Activated T-cell treated with anti-CD3 and anti-CD28 coated beads, Interleukin-2, amount 50 U/mL, for 24 hours (primary cell): ENCODE results near the gene AMN1.
"Not testable (repeated sequence)": the region's sequence is repeated elsewhere in the genome, so short reads cannot be mapped to it uniquely, and the experiment has no call there.

Experiments used
- DNase-seq: peaks from one replicate; pipeline ENCODE4 v3.0.0-alpha.2; 2020
- H3K27ac Mint-ChIP-seq: 2 replicates; pipeline ENCODE4 v1.8.0; 2020; ENCODE audit warnings: mild to moderate bottlenecking, mixed read lengths
- H3K27me3 Mint-ChIP-seq: 2 replicates; pipeline ENCODE4 v1.8.0; 2020; ENCODE audit warnings: mixed read lengths
- H3K36me3 Mint-ChIP-seq: 2 replicates; pipeline ENCODE4 v1.8.0; 2020; ENCODE audit warnings: low read depth, mixed read lengths
- H3K4me1 Mint-ChIP-seq: 2 replicates; pipeline ENCODE4 v1.8.0; 2020; ENCODE audit warnings: low read depth, mixed read lengths
- H3K4me3 Mint-ChIP-seq: 2 replicates; pipeline ENCODE4 v1.8.0; 2020; ENCODE audit warnings: mild to moderate bottlenecking, moderate library complexity, mixed read lengths
- H3K9me3 Mint-ChIP-seq: 2 replicates; pipeline ENCODE4 v1.8.0; 2020; ENCODE audit warnings: mixed read lengths

Gene AMN1

DNA sequence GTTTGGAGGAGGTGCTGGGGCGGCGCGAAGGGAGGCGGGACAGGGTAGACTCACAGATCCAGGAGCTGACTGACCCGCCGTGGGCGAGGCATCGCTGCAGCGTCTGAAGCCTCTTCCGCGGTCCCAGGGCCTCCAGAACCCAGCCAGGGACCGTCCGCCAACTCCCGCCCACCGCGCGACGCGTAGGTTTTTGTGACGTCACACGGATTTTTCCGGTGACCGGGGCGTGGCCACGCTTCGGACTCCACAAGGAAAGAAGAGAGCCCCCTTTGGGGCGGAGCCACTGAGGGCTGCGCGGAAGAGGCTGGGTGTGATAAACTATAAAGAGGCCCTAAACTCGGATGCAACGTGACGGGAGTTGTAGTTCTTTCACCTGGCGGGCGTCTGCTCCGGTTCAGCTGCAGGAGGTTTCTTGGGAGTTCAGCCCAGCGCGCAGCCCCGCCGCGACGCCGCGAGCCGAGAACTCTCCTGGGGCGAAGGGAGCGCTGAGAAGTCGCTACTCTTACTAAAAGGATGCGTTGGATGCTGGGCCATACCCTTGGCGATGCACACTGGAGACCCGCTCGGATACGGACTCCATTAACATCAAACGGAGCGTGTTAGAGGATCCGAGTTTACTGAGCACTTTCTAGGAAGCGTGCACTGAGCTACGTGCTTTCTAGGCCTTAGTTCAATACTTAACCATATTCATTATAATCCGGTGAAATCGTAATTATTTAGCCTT is at the start of gene AMN1:
Gene AMN1 (minus strand): TSS at position 105 of the 724 bp plus-strand sequence. CDS start 13 bp downstream, at position 92.
- no peaks in the 10 kb centered on the region for H3K27me3 Mint-ChIP-seq
- H3K4me1 Mint-ChIP-seq = peaks cover 66% of the 10 kb centered on the region
- peaks cover 34% of the 10 kb centered on the region for H3K36me3 Mint-ChIP-seq
- H3K4me3 Mint-ChIP-seq = peak within 1 kb of the TSS; percentile 93
- H3K27ac Mint-ChIP-seq = peak within 1 kb of the TSS; percentile 97
- H3K9me3 Mint-ChIP-seq = peaks cover 9% of the 10 kb centered on the region
- peak; percentile 100 for DNase-seq

DNA sequence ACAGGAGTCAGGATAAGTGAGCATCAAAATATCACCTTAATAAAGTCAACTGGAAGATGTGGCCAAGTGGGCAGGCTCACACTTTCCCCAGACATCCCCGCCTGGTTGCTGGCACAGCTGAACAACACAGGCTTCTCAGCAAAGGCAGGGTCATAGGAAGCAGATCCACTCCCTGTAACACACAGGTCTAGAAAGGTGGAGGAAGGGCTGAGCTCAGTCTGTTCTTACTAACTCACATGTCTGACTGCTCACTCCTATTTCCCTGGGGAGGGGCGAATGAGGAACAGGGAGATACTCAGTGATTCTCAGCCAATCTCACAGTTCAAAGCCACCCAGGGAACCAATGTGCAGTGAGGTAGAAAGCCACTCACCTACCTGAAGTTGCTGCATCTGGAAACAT is 45.0 kb upstream of the AMN1 start:
- no peaks in the 10 kb centered on the region for H3K27me3 Mint-ChIP-seq

DNA sequence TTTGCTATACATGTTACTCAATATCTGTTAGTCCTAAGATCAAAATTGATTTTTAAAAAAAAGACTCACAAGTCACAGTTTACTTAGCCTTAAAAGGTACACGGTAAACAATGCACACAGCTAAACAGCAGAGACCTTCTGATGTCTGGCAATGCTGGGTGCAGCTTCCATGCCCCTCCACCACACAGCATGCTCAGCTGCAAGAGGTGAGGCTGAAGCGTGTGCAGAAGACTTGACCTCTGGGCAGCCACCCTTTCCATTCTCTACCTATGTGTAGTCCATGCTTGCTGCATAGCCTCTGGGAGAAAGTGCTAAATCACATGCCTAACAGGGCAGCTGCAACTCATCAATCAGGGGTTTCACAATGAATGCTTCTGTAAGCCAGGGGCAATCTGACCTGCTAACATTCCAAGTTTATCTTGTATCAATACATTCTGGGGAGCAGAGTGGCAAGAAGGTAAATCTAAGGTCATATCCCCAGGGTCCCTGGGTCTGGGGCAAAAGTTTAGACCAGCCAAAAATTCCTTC is 44.5 kb upstream of the AMN1 start:
- H3K4me1 Mint-ChIP-seq = peaks cover 16% of the 10 kb centered on the region
- no peaks in the 10 kb centered on the region for H3K27me3 Mint-ChIP-seq

More for the DNA sequence above, 45.0 kb upstream of the AMN1 start:
- Mint-ChIP-seq H3K4me3 (no peak overlapping the region), H3K4me1 (peaks cover 17% of the 10 kb centered on the region), H3K27ac (no peak overlapping the region), H3K36me3 (no peaks in the 10 kb centered on the region), H3K9me3 (no peaks in the 10 kb centered on the region)
- DNase-seq = no peak

DNA sequence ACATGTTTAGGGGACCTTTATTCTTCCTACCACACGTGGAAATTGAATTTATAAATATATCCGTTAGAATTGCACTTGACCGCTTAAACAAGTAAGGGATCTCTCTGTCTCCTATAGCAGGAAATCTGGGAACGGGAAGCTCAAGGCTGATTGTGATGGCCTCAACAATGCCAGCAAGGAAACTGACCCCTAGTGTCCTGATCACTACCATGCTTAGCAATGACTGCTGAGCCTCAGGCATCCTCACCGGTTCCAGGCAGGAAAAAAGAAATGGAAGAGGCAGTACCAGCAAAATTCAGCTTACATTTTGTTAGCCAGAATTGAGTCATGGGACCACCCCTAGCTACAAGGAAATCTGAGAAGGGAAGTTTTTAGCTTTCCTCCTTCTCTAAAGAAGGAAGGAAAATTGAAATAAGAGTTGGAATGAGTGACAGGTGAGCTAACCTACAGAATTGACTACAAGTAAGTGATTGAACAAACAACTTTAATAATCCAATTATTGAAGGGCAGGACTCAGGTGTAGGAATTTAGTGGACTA is 43.9 kb upstream of the AMN1 start:
- no peaks in the 10 kb centered on the region for H3K36me3 Mint-ChIP-seq
- no peak for DNase-seq
- H3K27ac Mint-ChIP-seq = no peak overlapping the region

More for the DNA sequence above, 44.5 kb upstream of the AMN1 start:
- DNase-seq = no peak
- Mint-ChIP-seq H3K4me3 (no peak overlapping the region), H3K9me3 (no peaks in the 10 kb centered on the region), H3K27ac (no peak overlapping the region), H3K36me3 (no peaks in the 10 kb centered on the region)

DNA sequence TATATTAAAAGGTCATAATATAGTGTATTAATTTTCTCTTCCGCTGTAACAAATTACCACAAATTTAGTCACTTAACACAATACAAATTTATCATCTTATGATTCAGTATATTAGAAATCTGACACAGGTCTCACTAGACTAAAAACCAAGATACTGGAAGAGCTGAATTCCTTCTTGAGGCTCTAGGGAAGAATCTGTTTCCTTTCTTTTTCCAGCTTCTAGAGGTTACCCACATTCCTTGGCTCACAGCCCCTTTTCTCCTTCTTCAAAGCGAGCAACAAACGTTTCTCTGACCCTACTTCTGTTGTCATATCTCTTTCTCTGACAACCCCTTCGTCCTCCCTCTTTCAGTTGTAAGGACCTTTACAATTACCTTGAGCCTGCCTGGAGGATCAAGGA is 43.4 kb upstream of the AMN1 start:
- Mint-ChIP-seq H3K27me3 (no peaks in the 10 kb centered on the region), H3K9me3 (no peaks in the 10 kb centered on the region), H3K27ac (no peak overlapping the region), H3K36me3 (no peaks in the 10 kb centered on the region), H3K4me1 (peaks cover 24% of the 10 kb centered on the region), H3K4me3 (no peak overlapping the region)
- no peak for DNase-seq

More for the DNA sequence above, 43.9 kb upstream of the AMN1 start:
- Mint-ChIP-seq H3K27me3 (no peaks in the 10 kb centered on the region), H3K4me3 (no peak overlapping the region), H3K9me3 (no peaks in the 10 kb centered on the region), H3K4me1 (peaks cover 20% of the 10 kb centered on the region)

DNA sequence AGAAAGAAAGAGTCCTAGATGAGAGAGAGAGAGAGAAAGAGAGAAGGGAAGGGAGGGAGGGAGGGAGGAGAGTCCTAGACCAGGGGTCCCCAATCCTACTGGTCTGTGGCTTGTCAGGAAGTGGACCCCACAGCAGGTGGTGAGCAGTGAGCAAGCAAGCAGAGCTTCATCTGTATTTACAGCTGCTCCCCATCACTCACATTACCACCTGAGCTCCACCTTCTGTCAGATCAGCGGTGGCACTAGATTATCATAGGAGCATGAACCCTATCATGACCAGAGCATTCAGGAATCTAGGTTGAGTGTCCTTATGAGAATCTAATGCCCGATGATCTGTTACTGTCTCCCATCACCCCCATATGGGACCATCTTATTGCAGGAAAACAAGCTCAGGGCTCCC is 39.2 kb upstream of the AMN1 start:
- H3K9me3 Mint-ChIP-seq = no peaks in the 10 kb centered on the region
- H3K36me3 Mint-ChIP-seq = no peaks in the 10 kb centered on the region
- H3K4me1 Mint-ChIP-seq = peaks cover 25% of the 10 kb centered on the region
- no peak for DNase-seq
- H3K27me3 Mint-ChIP-seq = no peaks in the 10 kb centered on the region
- no peak overlapping the region for H3K27ac Mint-ChIP-seq
- H3K4me3 Mint-ChIP-seq = no peak overlapping the region

DNA sequence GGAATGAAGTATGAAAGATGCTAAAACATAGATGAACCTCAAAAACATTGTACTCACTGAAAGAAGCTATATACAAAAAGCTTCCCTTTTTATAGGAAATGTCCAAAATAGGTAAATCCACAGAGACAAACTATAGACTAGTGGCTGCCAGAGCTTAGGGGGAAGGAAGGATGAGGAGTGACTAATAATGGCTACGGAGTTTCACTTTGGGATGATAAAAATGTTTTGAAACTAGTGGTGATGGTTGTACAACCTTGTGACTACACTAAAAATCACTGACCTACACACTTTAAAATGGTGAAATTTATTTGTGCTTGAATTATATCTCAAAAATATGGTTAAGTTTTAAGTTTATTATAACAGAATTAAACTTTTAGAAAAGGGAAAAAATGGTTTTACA is 37.1 kb upstream of the AMN1 start:
- no peak for DNase-seq
- H3K4me1 Mint-ChIP-seq = peaks cover 21% of the 10 kb centered on the region
- no peaks in the 10 kb centered on the region for H3K9me3 Mint-ChIP-seq
- H3K27ac Mint-ChIP-seq = no peak overlapping the region
- H3K4me3 Mint-ChIP-seq = no peak overlapping the region
- H3K27me3 Mint-ChIP-seq = no peaks in the 10 kb centered on the region
- H3K36me3 Mint-ChIP-seq = no peaks in the 10 kb centered on the region

DNA sequence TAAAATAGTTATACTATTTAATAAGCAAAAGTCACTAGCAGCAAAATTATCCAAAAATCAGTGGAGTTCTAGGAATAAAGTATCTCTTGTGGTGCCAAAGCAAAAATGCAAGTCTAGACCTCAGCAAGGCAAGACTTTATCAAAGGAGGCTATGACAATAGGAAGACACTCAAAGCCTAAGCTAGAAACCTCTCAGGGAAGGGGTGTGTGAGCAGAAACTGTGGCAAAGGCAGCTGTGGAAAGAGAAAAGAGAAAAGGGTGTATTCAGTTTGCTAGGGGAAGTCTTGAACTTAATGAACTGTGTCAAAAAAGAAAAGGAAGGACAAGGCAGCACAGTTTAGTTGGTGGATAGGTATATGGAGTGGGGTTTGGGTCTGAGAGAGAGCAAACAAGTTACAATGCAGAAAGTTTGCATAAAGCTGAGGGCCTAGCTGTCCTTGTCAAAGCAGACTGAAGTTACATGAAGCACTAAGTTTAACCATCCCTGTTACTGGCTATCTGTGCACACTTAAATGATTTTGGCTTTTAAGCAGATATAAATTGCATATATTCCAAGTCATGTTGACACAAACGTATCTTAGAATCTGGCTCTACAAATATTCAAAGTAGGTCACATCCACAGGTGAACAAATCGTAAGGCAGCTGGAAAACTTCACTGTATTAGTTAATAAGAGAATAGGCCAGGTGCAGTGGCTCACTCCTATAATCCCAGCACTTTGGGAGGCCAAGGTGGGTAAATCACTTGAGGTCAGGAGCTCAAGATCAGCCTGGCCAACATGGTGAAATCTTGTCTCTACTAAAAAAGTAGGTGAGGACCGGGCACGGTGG is 31.0 kb upstream of the AMN1 start:
- H3K27ac Mint-ChIP-seq = no peak overlapping the region
- no peaks in the 10 kb centered on the region for H3K9me3 Mint-ChIP-seq
- H3K27me3 Mint-ChIP-seq = no peaks in the 10 kb centered on the region
- no peaks in the 10 kb centered on the region for H3K36me3 Mint-ChIP-seq
- no peak for DNase-seq
- no peak overlapping the region for H3K4me3 Mint-ChIP-seq
- peaks cover 20% of the 10 kb centered on the region for H3K4me1 Mint-ChIP-seq

DNA sequence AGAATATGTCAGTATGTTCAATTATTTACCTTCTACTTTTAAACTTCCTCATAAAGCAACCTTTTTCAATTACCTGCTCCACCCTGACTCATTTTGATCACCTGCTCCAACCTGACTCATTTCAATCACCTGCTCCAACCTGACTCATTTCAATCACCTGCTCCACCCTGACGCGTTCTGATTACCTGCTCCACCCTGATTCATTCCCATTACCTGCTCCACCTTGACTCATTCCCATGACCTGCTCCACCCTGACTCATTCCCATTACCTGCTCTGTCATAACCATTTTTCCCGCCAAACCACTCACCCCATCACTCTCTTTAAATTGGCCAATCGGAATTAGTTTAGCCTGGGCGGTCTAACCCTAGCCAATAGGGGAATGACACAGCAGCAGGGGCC is 29.5 kb upstream of the AMN1 start:
- H3K36me3 Mint-ChIP-seq, H3K9me3 Mint-ChIP-seq, DNase-seq, H3K27me3 Mint-ChIP-seq, H3K4me3 Mint-ChIP-seq, H3K27ac Mint-ChIP-seq: not testable (repeated sequence)
- peaks cover 16% of the 10 kb centered on the region for H3K4me1 Mint-ChIP-seq

DNA sequence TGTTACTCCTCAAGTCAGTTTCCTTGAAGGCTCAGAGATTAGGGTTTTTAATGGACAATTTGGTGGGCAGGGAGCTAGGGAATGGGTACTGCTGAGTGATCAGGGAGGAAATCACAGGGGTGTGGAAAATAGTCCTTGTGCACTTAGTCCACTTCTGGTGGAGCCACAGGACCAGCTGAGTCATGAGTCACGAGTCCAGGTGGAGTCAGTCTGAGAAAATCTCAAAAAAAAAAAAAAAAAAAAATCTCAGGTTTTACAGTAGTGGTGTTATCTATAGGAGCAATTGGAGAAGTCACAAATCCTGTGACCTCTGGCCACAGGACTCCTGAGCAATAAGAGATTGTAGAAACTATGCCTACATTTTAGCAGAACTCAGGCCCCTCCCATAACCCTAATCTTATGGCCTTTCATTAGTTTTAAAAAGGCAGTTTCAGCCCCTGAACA is 28.2 kb upstream of the AMN1 start:
- H3K4me3 Mint-ChIP-seq = no peak overlapping the region
- H3K27me3 Mint-ChIP-seq = no peaks in the 10 kb centered on the region
- no peak for DNase-seq
- H3K9me3 Mint-ChIP-seq = no peaks in the 10 kb centered on the region
- H3K4me1 Mint-ChIP-seq = peaks cover 16% of the 10 kb centered on the region
- H3K27ac Mint-ChIP-seq = no peak overlapping the region
- no peaks in the 10 kb centered on the region for H3K36me3 Mint-ChIP-seq

DNA sequence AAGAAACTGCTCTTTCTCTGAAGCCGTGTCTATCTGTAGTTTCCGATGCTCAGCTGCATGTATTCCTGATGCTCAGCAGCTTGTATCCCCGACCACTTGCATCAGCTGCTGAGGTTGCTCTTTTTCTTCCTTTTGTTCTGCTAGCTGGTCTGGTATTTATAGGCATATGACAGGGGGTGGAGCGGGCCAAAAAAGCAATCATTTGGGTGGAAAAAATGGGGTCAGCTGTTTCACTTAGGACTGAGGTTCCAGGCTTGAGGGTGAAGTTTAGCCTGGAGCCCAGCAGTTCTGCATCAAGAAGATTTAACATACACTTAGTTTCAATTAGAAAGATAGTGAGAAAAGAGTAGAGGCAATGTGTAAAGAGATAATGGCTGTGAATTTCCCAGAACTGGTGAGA is 23.6 kb upstream of the AMN1 start:
- H3K9me3 Mint-ChIP-seq = no peaks in the 10 kb centered on the region
- no peaks in the 10 kb centered on the region for H3K27me3 Mint-ChIP-seq
- no peak overlapping the region for H3K4me3 Mint-ChIP-seq
- DNase-seq = no peak
- no peaks in the 10 kb centered on the region for H3K36me3 Mint-ChIP-seq
- H3K27ac Mint-ChIP-seq = no peak overlapping the region
- peaks cover 34% of the 10 kb centered on the region for H3K4me1 Mint-ChIP-seq

DNA sequence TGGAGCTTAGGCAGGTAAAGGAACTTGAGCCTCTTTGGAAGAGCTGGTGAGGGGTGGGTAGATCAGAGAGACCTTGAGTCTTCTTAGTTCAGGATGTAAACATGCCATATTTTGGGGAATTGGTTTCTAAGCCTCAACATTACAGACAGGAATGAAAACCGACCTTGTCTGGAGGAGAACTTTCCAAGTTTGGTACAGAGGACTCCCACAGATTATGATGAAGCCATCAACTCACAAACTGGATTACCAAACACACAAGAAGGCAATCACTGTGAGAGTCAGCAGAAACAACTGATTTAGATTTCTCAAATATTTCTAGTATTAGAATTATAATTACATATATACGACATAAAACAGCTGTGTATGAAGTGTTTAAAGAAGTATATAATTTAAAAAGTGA is 22.3 kb upstream of the AMN1 start:
- Mint-ChIP-seq H3K9me3 (no peaks in the 10 kb centered on the region), H3K4me3 (no peak overlapping the region), H3K4me1 (peaks cover 40% of the 10 kb centered on the region), H3K27ac (no peak overlapping the region), H3K27me3 (no peaks in the 10 kb centered on the region), H3K36me3 (no peaks in the 10 kb centered on the region)
- no peak for DNase-seq

DNA sequence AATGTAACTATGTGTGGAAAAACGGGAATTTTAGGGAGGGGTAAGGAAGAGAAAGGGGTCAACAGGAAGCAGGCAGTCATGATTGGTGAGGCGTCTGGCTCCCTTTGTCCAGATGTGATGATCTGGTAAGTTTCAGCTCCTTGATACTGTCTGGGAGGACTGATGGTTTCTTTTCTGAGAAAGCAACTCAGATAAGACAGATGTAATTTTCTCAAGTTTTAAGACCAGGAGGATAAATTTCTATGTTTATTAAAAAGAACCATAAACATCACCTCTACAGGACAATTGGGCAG is 21.9 kb upstream of the AMN1 start:
- peaks cover 44% of the 10 kb centered on the region for H3K4me1 Mint-ChIP-seq

DNA sequence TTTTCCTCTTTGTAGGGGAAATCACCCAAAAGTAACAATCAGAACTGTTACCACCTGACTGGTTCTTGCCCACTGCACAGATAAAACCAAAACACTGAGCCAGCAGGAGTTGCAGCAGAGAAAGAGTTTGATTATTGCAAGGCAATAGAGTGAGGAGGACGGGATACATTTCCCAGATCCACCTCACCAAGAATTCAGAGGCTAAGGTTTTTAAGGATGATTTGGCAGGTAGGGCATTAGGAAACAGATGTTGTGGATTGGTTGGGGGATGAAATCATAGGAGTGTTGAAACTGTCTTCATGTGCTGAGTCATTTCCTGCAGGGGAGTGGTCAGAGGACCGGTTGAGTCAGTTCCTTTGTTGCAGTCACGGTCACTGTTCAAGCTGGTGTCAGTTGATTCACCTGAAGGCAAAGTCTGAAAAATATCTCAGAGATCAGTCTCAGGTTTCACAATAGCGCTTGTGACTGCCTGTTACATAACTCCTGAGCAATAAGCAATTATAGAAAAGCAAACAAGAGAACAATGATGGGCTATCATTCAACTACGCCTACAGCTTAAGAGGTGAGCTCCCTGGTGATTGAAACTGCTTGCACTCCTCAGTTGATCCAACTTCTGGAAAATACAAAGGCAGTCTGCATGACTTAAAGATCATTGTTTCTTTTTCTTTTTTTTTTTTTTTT is 20.3 kb upstream of the AMN1 start:
- peak; percentile 59 for DNase-seq
- peak overlapping the region; percentile 90 for H3K27ac Mint-ChIP-seq
- H3K36me3 Mint-ChIP-seq = no peaks in the 10 kb centered on the region
- H3K27me3 Mint-ChIP-seq = no peaks in the 10 kb centered on the region
- peak overlapping the region; percentile 2 for H3K4me3 Mint-ChIP-seq
- H3K9me3 Mint-ChIP-seq = no peaks in the 10 kb centered on the region
- H3K4me1 Mint-ChIP-seq = peaks cover 57% of the 10 kb centered on the region

More for the DNA sequence above, 21.9 kb upstream of the AMN1 start:
- Mint-ChIP-seq H3K4me3 (no peak overlapping the region), H3K27ac (no peak overlapping the region), H3K36me3 (no peaks in the 10 kb centered on the region), H3K9me3 (no peaks in the 10 kb centered on the region), H3K27me3 (no peaks in the 10 kb centered on the region)
- DNase-seq = no peak
